Stimulated activated CD4-positive, alpha-beta T cell treated with anti-CD3 and anti-CD28 coated beads, Interleukin-15, amount 100 ng/mL, for 24 hours (primary cell): ENCODE results near the gene SLC37A1.

Source experiments
- DNase-seq: peaks from one replicate; pipeline ENCODE4 v3.0.0-alpha.2; 2020

The SLC37A1 gene

DNA sequence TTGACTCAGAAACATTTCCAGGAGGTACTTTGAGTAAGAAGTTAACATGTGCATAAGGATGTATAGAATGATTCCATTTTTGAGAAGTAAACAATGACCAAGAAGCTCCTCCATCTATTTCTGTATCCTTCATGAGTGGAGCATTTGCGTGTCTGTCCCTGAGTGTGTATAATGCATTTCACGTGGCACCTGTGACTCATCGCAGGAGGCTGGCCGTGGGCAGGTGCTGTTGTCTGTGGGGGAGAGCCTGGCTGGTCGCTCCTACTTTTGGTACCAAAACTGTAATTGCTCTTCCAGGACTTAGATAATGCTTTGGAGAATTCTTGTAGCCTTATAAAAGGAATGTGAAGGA, 16.5 kb downstream of the SLC37A1 start:
- DNase-seq, result peak; percentile 27

DNA sequence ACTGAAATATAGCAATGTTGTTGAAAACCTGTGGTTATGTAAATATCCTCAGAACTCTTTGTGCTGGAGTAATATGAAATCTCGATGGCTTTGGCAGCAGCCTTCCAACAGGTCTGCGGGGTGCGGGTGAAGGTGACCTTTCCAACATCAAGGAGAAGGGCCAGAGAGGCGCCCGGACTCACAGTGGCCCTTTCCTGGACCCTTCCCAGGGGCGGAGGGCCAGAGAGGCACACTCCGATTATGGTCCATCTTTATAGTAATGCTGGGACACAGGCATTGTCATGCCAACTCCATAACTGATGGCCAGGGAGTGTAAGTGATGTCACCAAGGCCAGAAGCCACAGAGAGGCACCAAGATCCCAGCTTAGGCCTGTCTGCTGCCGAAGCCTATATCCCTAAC, 18.1 kb downstream of the SLC37A1 start:
- no peak for DNase-seq

DNA sequence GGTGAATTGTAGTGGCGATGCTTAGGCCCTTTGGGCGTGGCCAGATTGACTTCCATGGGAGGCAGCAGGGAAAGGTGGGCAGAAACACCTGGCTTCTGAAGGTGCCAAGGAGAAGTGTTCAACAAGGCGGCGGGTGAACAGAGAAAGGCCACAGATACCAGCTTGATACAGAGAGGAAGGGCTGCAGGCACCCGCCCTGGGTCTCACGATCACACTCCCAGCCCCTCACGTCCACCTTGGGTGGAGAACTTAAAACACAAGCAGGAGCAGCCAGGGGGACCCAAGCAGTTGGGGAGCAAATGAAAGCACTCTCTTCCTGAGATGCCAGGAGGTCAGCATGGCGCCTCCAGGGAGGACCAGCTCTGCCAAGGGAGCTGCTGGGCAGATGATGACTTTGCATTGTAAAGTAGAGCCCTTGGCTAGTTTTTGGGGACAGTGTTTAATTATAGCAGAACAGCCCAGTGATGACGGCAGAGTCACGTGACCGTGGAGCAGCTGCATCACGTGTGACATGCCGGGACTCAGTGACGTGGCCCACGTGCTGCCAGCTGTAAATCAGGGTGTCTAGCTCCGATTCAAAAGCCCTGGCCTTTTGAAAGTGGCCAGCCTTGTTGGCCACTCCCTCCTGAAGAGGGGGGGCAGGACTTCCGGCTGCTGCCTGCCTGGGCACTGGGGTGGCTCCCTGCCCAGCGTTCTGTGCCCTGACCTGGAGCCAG, 19.0 kb downstream of the SLC37A1 start:
- no peak for DNase-seq

DNA sequence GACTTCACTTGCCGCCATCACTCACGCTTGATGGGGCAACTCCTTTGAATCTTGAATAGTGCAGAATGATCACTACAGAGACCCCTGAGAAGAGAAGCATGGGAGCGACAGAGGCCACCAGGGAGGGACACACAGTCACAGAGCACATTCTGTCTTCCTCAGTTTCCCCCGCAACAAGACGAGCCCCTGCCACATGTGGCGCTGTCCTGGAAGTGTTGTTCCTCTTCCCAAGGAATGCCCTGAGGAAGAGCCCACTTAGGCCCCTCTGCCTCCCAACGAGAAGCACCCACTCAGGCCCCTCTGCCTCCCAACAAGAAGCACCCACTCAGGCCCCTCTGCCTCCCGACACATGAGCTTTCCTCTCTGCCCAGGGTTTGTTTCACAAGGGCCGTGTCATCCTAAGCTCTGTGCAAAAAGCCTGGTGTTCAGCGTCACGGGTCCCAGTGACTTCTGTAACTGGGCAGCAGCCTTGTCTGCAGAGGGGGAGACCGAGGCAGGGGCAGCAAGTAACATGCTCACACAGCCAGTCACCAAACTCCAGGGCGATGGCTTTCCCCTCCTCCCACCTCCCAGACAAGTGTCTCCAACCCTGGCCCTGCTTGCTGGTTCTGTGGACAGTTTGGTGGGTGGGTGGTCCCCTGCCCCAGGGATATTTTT, 19.8 kb downstream of the SLC37A1 start:
- no peak for DNase-seq

DNA sequence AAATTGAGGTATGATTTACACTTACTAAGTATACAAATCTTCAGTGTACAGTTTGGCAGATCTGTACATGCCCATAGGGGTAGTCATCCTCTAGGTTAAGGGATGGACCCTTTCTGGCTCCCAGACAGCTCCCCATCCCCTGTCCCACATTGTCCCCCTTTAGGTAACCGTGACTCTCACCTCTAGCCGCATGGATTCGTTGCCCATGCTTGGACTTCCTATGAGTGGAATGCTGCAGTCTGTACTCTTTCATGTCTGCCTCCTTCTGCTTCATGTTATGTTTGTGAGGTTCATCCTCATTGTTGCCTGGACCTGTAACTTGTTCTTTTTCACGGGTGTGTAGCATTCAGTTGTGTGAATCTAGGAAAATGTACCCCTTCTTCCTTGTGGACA, 20.3 kb downstream of the SLC37A1 start:
- DNase-seq, result no peak

DNA sequence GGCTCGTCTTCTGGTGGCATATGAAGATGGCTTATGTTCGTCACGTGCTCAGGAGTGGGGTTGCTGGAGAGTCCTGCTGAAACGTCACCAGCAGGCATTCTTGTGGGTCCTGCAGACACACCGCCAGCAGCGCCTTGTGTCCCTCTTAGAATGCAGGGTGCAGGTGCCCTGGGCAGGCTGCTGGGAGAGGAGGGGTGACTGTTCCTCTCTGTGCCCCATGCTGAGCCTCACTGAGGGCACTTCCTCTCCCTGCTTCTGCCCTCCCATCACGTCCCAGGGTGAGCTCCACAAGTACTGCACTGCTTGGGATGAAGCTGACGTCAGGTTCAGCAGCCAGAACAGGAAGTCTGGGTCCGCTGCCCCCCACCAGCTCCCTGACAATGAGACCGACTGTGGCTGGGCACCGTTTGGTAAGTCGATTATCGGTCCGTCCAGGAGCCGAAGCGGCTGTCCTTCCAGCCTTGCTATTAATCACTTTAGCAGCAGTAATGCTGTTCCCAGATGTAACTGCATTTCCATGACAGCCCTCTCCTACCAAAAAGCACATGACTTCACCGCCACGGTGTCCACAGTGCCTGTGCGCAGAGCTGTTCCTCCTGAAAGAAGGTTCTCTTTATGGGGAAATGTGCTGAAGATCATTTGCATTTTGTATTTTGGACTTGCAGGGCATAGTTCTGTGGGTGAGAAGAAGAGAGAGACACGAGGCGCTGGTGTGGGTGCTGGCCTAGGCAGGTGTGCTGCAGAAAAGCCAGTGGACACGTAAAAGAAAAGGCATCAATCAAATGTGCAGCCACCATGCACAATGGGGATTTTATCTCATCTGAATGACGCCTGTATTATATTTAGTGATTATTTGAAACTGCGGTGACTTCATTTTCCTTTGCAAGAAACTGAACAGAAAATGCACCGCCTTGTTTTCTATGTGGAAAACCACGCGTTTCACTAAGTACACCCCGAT, 21.0 kb downstream of the SLC37A1 start:
- no peak for DNase-seq

DNA sequence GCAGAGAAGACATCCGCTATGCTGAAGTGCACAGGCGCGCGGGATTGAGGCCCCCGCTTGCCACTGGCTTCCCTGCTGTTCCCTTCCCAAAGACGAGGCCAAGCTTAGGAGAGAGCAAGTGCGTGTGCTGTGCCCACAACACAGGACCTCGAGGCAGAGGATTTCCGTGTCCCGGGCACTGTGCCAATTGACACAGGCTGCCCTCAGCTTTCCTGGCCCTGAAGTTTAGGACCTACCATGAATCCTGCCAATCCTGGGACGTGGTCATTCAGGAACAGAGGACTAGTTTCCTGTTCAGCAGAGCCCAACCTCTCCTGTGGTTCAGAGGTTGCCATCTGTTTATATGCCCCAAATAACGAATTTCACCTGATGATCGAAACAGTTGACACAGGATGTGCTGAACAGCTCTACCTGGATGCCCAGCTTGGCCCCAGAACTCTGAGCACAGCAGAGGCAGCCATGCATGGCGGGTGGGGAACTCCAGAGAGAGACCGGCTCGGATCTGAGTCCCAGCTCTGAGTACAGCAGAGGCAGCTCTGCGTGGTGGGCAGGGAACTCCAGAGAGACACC, 22.0 kb downstream of the SLC37A1 start:
- DNase-seq, result no peak

DNA sequence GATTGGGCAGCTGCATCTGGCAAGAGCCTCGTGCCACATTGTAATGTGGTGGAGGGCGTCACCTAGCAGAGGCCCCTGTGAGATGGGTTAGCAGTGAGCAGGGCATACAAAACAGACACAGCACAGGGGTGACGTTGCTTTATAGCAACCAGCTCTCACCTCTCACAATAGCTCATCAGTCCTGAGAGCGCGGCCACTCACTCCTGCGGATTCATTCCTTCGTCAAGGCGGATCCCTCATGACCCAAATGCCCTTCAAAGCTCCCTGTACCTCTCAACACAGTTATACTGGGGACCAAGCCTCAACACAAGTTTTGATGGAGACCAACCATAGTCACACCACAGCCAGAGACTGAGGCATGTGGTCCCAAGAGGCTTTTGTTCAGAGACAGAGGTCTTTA, 22.9 kb downstream of the SLC37A1 start:
- no peak for DNase-seq

DNA sequence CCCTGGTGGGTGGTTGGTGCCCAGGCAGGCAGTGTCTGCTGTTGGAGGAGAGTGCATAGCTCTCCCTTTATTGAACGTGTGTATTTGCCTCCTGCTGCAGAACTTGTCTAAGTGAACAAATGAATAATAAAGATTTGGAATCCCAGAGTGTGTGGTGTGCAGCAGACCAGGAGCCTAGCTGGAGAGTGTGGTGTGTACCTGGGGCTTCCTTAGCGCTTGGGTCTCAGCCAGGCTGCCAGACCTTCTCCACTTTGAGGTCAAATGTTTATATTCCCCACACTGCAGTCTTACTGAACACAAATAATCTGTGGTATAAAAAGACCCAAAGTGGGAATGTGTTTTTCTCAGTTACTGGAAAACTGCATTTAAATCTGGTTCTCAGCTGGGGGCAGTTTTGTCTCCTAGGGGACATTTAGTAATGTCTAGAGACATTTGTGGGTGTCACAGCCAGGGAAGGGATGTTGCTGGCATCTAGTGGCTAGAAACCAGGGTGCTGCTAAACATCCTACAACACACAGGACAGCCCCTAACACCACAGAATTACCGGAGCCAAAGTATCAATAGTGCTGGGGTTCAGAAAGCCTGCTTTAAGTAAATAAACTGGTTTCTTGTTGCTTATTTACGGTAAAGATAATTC, 23.6 kb downstream of the SLC37A1 start:
- no peak for DNase-seq

DNA sequence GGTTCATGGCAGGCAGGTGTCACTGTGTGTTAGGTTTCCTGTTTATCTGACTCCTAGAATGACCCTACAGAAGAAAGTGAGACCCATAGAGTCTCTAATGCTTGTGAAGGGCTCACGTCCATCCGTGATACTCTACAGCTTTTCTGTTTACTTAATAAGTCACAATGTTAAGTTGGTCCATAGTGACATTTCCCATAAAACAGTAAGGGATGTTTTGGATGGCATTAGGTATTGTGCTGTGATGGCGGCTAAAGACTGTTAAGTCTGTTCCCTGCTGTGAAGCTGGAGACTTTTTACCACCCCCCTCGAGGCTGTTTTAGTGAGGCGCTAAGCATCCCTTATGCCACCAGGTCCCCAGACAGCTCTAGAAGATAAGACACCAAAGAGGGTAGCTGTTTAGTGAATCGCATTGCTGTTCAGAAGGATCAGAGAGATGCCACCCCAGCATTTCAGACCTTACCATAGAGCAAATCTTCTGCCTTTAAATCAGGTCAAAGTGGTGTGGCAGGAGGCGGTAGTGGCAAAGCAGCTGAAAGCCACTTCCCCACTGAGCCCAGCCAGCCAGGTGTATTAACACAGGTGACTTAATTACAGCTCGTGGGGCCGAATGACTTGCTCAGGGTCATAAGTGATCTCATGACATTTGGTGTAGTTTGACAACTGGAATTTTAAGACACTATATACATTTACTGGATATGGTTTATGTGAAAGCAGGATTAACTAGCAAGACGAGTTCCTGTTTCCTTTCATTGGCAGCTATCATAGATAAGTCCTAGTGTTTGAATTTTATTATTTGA, 25.0 kb downstream of the SLC37A1 start:
- no peak for DNase-seq

DNA sequence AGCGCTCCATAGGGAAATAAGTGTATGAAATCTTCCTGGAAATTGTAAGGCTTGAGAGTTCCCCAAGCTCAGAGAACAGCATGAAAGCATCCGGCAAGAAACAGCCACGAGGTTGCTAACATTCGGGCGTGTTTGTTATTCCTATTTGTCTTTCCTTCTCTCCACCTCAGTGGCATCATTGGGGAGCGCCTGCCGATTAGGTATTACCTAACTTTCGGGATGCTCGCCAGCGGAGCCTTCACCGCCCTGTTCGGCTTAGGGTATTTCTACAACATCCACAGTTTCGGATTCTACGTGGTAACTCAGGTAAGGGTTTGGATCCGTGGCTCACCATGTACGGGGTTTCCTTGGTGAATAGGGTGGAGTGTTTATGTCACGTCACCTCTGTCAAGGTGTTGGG, 25.7 kb downstream of the SLC37A1 start:
- no peak for DNase-seq

DNA sequence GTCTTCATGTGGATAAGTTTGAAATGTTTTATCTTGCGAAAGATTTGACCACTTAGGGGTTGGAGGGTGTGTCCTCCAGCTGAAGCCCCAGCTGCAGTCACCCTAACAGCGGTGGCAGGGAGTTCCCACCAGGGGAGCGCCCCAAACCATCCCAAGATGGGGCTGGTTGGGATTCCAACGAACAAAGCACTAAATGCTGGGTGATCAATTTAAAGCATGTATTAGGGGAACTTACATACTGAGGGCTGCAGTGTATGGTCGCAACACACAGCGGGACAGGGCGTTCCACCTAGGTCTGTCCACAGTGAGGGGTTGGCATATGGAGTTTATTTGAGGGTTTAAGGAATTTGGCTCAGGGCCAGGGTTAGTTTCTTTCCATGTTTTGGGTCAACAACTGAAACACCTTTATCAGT, 26.3 kb downstream of the SLC37A1 start:
- DNase-seq, result no peak

DNA sequence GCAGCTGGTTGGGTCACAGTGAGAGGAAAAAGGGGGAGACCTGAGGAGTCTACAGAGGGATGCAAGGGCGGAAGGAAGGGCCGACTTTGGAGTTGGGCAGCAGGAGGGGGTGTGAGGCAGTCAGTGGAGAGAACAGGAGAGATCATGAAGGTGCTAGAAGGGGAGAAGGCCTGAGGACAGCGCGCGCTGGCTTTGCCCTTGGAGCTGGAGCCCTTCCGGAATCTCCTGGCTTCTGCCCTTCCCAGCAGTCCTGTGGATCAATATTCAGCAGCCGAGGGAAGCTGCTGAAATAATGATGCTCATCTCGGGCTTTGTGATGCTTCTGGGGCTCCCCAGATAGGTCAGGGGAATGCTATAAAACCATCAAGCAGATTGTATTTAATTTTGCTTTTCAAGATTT, 26.7 kb downstream of the SLC37A1 start:
- DNase-seq, result no peak

DNA sequence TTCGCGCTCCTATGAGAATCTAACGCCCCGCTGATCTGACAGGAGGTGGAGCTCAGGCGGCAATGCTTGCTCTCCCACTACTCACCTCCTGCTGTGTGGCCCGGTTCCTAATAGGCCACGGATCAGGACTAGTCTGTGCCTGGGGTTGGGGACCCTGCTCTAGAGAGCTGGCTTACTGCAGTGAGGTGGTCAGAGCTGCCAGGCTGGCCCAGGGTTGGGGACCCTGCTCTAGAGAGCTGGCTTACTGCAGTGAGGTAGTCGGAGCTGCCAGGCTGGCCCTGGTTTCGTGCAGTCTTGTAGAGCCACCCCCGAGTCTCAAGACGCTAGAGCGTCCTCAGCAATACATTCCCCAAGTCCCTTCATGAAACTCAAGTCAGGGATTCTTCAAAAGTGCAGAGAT, 27.5 kb downstream of the SLC37A1 start:
- no peak for DNase-seq

DNA sequence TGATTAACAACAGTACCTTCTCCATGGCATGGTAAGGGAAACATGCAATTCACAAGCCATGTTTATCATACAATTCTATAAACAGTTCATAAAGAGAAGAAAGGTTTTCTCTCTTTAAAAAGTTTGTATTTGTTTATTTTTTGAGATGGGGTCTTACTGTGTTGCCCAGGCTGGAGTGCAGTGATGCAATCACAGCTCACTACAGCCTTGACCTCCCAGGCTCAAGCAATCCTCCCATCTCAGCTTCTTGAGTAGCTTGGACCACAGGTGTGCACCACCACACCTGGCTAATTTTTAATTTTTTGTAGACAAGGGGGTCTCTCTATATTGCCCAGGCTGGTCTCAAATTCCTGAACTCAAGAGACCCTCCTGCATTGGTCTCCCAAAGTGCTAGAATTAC, 28.0 kb downstream of the SLC37A1 start:
- DNase-seq, result no peak

DNA sequence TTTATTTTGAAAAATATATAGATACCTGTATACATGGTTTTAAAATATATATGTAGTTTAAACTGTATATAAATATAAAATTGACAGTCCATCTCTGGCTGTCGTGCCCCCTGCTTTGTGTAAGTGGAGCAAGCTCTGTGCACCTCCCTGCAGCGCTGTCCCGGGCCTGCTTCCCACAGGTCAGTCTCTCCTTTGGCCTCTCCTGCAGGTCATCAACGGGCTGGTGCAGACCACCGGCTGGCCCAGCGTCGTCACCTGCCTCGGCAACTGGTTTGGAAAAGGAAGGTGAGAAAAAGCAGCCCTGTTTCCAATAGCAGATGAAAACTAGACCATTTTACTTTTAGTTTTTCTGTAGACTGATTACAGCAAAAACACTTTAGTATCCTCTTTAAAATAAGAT, 28.5 kb downstream of the SLC37A1 start:
- no peak for DNase-seq

DNA sequence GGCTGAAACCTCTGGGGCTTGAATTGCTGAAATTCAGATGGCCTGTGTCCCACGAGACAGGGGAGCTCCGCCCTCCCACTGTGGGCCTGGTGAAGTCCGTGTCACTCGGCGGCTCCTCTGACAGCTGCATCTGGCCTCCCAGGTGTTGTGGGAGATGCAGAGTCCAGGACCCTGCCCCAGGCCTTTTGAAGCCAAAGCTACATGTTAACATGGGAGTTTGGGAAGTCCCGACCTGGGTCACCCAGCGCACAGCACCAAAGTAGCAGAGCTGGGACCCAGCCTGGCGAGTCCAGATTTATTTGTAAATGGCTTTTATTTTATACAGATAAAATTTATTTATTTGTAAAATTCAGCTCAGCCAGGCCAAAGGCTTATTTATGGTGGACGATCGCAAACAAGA, 28.9 kb downstream of the SLC37A1 start:
- no peak for DNase-seq

DNA sequence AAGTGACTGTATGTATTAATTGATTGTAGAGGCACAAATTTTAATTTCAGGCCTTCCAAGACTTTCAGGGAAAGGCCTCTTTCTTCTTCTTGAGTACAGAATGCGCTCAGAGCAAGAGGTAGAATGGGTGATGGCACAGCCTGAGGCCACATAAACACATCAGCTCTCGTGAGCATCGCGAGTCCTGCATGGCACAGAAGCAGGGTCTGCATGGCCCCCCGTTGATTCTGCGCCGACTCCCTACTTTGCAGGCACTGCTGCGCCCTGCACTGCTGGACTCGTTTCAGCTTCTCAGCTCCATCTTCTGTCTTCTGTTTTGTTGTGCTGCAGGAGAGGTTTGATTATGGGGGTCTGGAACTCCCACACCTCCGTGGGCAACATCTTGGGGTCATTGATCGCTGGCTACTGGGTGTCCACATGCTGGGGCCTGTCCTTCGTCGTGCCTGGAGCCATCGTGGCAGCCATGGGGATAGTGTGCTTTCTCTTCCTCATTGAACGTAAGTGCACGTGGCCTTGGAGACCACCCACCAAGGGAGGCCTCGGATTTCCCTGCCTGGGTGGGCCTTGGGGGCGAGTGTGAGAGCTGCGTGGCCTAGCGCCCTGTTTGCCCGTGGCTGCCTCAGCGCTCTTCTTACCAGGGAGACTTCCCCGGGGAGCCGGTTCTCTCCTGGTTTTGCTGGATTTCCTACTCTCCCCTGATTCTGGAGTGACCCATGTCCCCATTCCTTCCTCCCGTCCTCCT, 29.6 kb downstream of the SLC37A1 start:
- no peak for DNase-seq

DNA sequence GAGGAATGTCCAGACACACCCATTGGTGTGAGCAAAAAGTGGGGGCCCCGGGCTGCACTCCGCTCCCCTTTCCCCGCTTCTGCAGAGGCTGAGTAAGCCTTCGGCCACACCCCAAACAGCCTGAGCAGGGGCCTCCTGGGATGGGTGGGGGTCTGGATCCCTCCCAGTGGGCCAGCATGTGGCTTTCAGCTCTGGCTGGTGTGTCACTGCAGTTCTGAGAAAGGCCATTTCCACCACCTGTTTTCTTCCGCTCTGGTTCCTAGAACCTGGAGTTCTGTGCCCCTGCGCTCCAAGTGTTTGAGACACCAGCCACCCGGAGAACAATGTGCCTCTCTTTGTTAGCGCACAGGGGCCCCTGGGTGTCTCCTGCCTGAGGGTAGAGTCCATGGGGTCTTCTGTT, 30.9 kb downstream of the SLC37A1 start:
- no peak for DNase-seq

DNA sequence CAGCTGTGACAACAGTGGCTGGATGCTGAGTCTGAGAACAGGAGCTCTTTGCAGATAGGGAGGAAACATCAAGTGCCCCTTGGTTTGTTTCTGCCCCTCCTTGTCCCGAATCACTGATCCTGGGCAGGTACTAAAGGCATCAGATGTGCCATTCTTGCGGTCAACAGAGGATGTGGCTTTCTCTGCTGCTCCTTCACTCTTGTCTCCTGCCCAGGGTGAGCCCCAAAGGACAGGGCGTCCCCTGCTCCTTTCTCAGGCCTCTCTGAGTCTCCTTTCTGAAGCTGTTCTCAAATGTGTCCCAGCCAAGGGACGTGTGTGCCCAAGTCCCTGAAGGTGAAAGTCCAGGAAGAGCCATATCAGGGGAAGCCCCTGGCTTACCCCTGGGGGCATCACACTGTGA, 31.7 kb downstream of the SLC37A1 start:
- DNase-seq, result no peak

DNA sequence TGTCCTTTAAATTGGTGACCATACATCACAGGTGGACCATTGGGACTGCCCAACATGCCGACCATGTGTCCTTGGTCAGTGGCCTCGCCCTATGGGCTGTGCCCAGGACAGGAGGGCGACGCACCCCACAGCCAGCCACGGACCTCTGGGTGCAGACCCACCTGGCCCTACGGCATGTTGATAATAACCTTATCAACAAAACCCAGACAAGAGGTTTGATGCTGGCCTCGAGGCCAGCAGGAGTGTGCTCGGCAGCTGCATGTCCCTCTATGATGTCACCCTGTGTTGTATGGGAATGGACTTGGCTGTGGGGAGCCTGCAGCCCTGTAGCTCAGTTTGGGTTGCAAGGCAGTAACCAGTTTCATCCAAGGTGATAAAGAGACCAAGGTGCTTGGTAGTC, 32.1 kb downstream of the SLC37A1 start:
- DNase-seq, result no peak
